ENCODE measurements around the gene FAF1. TPM values are rescaled to one million over a fixed set of nuclear protein-coding genes. Genes with fewer than 3 reads are reported as not detected.

Gene FAF1
- total RNA-seq, 1 donor from 2014 or later: 52.0 TPM

GRCh38 chr1:50492142-50492541 lies 467.9 kb downstream of the FAF1 start:
- Mint-ChIP-seq H3K27ac (ENCODE audit: unreplicated experiment) (no peak overlapping the region), H3K4me1 (ENCODE audit: unreplicated experiment) (no peaks in the 10 kb centered on the region), H3K9me3 (ENCODE audit: unreplicated experiment) (peaks cover 12% of the 10 kb centered on the region), H3K4me3 (ENCODE audit: unreplicated experiment) (no peak overlapping the region), H3K27me3 (ENCODE audit: unreplicated experiment) (no peaks in the 10 kb centered on the region), H3K36me3 (ENCODE audit: unreplicated experiment) (peaks cover 33% of the 10 kb centered on the region)
- TF ChIP-seq CTCF (IDR thresholded peaks at IDR 0.05): no peak
- DNase-seq (ENCODE audit: extremely low spot score, unreplicated experiment): no peak

GRCh38 chr1:50491142-50491541 lies 468.9 kb downstream of the FAF1 start:
- H3K4me3 Mint-ChIP-seq (ENCODE audit: unreplicated experiment): no peak overlapping the region
- H3K36me3 Mint-ChIP-seq (ENCODE audit: unreplicated experiment): peaks cover 26% of the 10 kb centered on the region
- DNase-seq (ENCODE audit: extremely low spot score, unreplicated experiment): no peak
- no peak for TF ChIP-seq CTCF (IDR thresholded peaks at IDR 0.05)
- no peaks in the 10 kb centered on the region for H3K4me1 Mint-ChIP-seq (ENCODE audit: unreplicated experiment)
- H3K27ac Mint-ChIP-seq (ENCODE audit: unreplicated experiment): no peak overlapping the region
- H3K9me3 Mint-ChIP-seq (ENCODE audit: unreplicated experiment): peaks cover 3% of the 10 kb centered on the region
- H3K27me3 Mint-ChIP-seq (ENCODE audit: unreplicated experiment): no peaks in the 10 kb centered on the region

- H3K36me3 Mint-ChIP-seq (ENCODE audit: unreplicated experiment): peaks cover 21% of the 10 kb centered on the region
Observed at GRCh38 chr1:50490640-50491039, 469.4 kb downstream of the FAF1 start.

GRCh38 chr1:50488876-50489275 lies 471.2 kb downstream of the FAF1 start:
- Mint-ChIP-seq H3K4me1 (ENCODE audit: unreplicated experiment) (no peaks in the 10 kb centered on the region), H3K27ac (ENCODE audit: unreplicated experiment) (no peak overlapping the region), H3K36me3 (ENCODE audit: unreplicated experiment) (peaks cover 16% of the 10 kb centered on the region), H3K4me3 (ENCODE audit: unreplicated experiment) (no peak overlapping the region), H3K27me3 (ENCODE audit: unreplicated experiment) (no peaks in the 10 kb centered on the region), H3K9me3 (ENCODE audit: unreplicated experiment) (no peaks in the 10 kb centered on the region)
- no peak for TF ChIP-seq CTCF (IDR thresholded peaks at IDR 0.05)
- no peak for DNase-seq (ENCODE audit: extremely low spot score, unreplicated experiment)

More at GRCh38 chr1:50490640-50491039, 469.4 kb downstream of the FAF1 start:
- no peak for TF ChIP-seq CTCF (IDR thresholded peaks at IDR 0.05)
- no peaks in the 10 kb centered on the region for H3K4me1 Mint-ChIP-seq (ENCODE audit: unreplicated experiment)
- no peaks in the 10 kb centered on the region for H3K27me3 Mint-ChIP-seq (ENCODE audit: unreplicated experiment)
- H3K27ac Mint-ChIP-seq (ENCODE audit: unreplicated experiment): no peak overlapping the region
- H3K9me3 Mint-ChIP-seq (ENCODE audit: unreplicated experiment): no peaks in the 10 kb centered on the region
- no peak for DNase-seq (ENCODE audit: extremely low spot score, unreplicated experiment)
- no peak overlapping the region for H3K4me3 Mint-ChIP-seq (ENCODE audit: unreplicated experiment)

- DNase-seq (ENCODE audit: extremely low spot score, unreplicated experiment): no peak
- Mint-ChIP-seq H3K9me3 (ENCODE audit: unreplicated experiment) (no peaks in the 10 kb centered on the region), H3K4me1 (ENCODE audit: unreplicated experiment) (no peaks in the 10 kb centered on the region), H3K36me3 (ENCODE audit: unreplicated experiment) (peaks cover 16% of the 10 kb centered on the region), H3K4me3 (ENCODE audit: unreplicated experiment) (no peak overlapping the region), H3K27ac (ENCODE audit: unreplicated experiment) (no peak overlapping the region), H3K27me3 (ENCODE audit: unreplicated experiment) (no peaks in the 10 kb centered on the region)
- TF ChIP-seq CTCF (IDR thresholded peaks at IDR 0.05): no peak
Observed at GRCh38 chr1:50488356-50488755, 471.7 kb downstream of the FAF1 start.
